Colon (tissue), 2 donors: ENCODE results near the gene GLOD4.
"Not testable (repeated sequence)": the region's sequence is repeated elsewhere in the genome, so short reads cannot be mapped to it uniquely, and the experiment has no call there.

Source experiments
- FAIRE-seq: peaks from 2 replicates; lab custom pipeline; 2012; peaks lifted over from hg19 to GRCh38; lab: Jason Lieb, UNC
- donor health status: control.
- donor health status: control.

GLOD4 gene

DNA sequence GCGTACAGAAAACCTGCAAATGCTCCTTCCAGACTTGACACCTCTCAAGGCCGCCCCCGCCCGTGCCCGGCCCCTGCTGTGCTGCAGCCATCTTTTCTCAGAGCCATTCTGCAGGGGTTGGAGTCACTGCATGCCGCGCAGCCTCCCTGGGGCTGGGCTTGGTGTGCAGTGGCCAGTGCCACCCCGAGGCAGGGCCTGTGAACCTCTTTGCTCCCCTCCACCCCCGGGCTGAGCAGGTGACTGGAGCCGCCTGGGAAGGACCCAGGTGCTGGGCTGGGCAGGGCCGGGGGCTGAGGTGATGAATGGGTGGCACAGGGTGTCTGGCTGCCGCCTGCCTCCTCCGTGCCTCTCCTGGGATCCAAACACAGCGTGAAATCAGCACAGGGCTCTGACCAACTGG, 20.4 kb upstream of the GLOD4 start:
- FAIRE-seq = no peak

DNA sequence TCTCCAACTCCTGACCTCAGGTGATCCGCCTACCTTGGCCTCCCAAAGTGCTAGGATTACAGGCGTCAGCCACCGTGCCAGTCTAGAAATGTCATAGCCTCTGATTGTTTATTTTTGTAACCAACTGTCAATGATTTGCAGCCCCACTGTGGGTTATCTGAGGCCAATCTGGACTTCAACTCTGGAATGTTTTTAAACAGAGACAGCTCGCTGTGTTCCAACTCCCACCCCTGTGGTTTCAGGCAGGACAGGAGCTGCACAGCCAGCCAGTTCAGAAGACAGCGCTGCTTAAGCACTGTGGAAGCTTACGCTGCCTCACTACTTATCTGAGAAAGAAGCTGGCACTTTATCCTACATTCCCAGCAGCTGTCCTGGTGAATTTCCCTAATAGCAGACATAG, 19.6 kb upstream of the GLOD4 start:
- no peak for FAIRE-seq

DNA sequence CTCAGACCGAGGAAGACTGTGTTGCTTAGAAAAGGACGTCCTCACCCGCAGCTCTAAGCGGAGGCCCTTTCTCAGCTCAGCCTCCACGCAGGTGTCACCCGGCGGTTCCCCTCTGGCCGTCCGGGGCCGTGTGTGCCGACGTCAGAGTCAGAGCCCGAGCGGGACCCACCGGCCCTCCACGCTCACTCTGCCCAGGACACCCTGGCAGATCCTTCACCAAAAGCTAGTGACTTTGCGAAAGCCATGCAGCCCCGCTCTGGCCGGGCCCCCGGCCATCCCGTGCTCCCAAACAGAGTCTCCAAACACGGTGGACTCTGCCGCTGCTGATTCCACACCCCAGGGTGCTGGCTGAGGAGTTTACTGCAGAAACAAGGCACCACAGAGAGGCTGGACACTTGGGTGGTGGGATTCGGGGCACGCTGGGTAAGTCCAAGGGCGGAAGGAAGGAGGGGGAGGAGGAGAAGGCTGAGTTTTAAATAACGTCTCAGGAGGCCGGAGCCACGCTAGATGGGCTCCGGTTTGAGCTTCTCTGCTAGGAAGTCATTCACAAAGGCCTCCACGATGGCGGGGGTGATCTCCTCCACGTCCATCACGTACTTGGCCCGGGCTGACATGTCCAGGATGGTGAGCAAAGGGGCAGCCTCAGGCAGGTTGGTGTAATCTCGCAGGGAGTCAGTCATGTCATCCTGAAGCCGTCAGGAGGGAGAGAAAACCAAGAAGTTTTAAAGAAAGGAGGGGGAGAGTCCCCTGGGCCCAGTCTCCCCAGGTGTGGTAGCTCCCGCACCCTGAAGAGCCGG, 18.6 kb upstream of the GLOD4 start:
- FAIRE-seq = no peak

- no peak for FAIRE-seq
These were observed 17.2 kb upstream of the GLOD4 start for GRCh38 chr17:799261-799660.

- FAIRE-seq = no peak
These were observed 16.2 kb upstream of the GLOD4 start for GRCh38 chr17:798246-798645.

DNA sequence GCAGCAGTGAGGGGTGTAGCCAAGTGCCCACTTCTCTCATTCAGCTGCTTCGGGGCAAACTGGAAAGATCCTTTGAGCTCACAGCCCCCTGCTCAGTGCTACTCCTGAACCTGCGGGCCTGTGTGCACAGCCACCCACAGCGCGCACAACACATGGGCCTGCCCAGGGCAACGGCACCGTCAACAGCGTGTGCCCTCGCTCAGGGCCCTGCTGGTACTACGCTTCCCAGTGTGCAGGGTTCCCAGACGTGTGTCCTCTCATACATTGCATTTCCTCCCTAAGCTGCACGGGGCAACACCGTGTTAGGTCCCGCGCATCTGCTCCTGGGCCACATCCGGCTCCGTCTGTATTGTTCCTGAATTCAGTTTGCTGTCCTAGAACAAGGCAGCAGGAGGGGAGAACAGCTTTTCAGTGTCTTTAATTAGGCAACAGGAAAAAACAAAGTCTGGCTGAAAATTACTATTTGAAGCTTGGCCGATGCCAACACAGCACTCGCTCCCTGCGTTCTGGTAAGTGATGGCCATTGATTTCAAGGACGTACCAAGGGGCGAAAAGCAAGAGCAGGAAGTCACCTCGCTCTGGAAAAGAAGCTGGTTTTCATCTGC, 15.3 kb upstream of the GLOD4 start:
- no peak for FAIRE-seq

GRCh38 chr17:796609-797008, 14.5 kb upstream of the GLOD4 start:
- no peak for FAIRE-seq

- FAIRE-seq = no peak
These were observed 13.6 kb upstream of the GLOD4 start for GRCh38 chr17:795721-796120.

GRCh38 chr17:795276-795675, 13.2 kb upstream of the GLOD4 start:
- FAIRE-seq = no peak

GRCh38 chr17:794876-795275, 12.8 kb upstream of the GLOD4 start:
- FAIRE-seq = no peak

DNA sequence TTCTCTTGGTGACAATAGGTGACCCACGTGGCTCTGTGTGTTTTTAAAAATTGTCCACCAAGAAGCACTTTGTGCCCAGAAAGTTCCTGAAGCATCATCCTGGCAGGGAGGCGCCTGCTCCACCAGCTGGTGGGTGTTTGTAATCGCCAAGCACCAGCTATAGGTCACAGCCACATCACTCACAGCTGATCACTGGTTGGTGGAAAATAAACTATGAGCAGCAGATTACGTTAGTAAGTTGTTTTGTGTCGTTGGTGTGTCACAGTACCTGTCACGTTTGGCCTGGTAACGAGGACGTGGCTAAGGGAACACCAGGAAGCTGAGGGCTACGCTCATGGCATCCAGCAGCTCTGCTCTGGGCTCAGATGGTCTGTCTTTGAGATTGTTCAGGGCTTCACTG, 10.2 kb upstream of the GLOD4 start:
- FAIRE-seq = no peak

- no peak for FAIRE-seq
These were observed 9.7 kb upstream of the GLOD4 start for GRCh38 chr17:791829-792228.

DNA sequence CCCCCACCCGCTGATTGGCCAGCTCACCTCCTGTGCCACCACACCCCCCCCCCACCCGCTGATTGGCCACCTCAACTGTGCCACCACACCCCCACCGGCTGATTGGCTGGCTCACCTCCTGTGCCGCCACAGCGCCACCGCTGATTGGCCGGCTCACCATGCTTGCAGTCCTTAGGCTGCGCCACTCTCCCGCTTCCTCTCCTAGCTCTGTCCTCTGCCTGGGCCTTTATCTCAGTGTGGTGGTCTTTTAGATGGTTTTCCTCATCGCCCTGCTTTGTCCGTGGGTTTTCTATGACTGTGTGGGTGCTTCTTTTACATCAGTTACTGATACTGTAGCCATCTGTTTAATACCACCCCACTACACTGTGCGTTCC, 8.8 kb upstream of the GLOD4 start:
- not testable (repeated sequence) for FAIRE-seq

DNA sequence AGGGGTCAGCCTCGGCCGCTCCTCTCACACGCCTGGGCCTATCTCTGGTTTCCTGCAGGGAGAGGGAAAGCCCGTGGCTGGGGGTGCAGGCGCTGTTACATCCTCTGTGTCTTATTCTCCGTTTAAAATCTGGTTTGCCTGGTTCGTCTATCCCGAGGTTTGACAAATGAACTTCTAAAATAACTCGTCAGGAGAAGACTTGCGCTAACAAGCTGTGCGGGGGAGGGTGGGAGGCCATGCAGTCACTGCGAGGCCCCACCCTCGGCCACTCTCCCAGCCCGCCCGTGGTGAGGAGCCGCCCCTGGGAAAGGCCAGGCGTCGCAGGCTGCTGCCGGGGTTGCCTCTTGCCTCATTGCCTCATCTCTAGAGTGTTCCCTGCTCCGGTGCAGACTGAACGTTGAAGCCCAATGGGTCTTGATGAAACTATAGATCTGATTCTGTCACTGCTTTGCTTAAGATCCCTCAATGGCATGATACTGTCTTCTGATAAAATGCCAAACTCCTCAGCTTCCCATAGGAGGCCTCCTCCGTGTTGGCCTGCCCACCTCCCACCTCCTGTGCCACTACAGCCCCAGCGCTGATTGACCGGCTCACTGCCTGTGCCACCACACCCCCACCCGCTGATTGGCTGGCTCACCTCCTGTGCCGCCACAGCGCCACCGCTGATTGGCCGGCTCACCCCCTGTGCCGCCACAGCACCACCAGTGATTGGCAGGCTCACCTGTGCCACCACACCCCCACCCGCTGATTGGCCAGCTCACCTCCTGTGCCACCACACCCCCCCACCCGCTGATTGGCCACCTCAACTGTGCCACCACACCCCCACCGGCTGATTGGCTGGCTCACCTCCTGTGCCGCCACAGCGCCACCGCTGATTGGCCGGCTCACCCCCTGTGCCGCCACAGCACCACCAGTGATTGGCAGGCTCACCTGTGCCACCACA, 8.1 kb upstream of the GLOD4 start:
- not testable (repeated sequence) for FAIRE-seq

DNA sequence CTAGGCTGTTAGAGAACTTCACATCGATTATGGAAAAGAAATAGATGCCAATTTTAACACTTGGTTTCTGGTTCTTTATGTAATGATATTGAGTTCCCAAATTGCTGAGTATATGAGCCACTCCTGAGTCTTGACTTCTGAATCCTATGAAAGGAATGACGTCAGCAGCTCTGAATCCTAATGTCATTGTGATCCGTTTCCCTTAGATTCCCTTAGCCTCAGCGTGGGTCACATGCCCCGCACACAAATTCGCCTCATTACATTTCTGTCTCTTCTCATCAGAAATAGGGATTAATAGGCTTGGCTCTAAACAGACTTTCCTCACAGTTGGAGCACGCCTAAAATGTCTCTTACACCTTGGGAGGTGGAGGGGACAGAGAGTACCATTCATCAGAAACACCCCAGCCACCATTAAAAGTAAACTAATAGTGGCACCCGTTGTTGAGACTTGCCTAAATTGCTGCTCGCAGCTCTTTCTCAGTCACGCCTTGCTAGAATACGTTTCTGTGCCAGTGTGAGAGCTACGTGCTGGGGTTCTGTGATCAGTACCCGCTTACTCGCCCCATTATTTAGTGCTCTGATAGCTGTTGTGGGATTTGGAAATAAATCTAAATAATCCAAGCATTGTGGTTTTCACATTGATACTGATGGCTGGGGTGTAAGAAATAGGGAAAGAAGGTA, 7.2 kb upstream of the GLOD4 start:
- no peak for FAIRE-seq

DNA sequence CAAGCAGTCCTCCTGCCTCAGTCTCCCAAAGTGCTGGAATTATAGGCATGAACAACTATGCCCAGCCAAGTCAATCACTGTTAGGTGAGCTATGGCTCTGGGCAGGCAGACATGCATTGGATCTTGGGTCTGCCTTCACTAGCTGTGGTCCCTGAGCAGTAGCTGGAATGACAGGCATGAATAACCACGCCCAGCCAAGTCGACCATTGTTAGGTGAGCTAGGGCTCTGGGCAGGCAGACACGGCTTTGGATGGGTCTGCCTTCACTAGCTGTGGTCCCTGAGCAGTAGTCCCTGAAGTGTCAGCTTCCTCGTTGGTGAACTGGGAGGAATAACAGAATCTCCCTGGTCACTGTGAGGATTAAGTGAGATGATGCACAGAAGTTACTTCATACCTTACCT, 6.5 kb upstream of the GLOD4 start:
- no peak for FAIRE-seq

DNA sequence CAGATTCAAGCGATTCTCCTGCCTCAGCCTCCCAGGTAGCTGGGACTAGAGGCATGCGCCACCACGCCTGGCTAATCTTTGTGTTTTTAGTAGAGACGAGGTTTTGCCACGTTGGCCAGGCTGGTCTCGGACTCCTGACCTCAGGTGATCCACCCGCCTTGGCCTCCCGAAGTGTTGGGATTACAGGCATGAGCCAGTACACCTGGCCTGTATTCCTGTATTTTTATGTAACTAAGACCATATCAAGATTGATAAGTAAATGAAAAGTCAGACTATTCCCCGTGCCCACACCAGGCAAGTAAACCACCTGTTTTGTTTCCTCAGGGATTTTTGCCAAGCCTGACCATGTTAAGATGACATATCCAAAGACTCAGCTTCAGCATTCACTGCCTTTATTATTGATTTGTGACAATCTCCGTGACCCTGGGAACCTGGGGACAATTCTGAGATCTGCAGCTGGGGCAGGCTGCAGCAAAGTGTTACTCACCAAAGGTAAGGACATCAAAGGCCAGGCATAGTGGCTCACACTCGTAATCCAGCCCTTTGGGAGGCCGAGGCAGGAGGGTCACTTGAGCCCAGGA, 5.7 kb upstream of the GLOD4 start:
- no peak for FAIRE-seq

- FAIRE-seq = not testable (repeated sequence)
These were observed 3.8 kb upstream of the GLOD4 start for GRCh38 chr17:785901-786300.

- no peak for FAIRE-seq
These were observed 2.1 kb upstream of the GLOD4 start for GRCh38 chr17:784143-784542.

- no peak for FAIRE-seq
These were observed 4.0 kb downstream of the GLOD4 start for GRCh38 chr17:778096-778495.

GRCh38 chr17:774313-774584, 7.8 kb downstream of the GLOD4 start:
- no peak for FAIRE-seq
